ENCODE measurements around the gene IL36B. TPM values are rescaled to one million over a fixed set of nuclear protein-coding genes. Genes with fewer than 3 reads are reported as not detected.

IL36B gene
- total RNA-seq, 1 donor from 2014 or later = not detected

DNA sequence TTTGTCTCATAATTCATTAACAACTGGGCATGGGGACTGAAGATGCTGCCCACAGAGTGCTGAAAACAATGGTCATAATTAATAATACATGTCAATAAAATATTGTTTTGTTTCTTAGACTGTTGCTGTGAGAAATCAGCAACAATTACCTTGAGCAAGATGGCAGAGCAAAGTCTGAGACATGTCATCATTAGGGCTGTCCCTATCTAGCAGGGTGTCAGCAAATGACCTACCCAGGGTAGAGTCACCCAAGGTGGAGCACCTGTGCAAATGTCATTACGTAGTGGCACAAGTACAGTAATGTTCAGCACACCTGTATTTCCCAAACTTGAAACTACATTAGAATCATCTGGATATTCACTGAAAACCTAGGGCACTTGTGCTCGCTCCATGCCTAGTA is 58.0 kb downstream of the IL36B start:
- H3K27me3 ChIP-seq (ENCODE audit: control insufficient read depth, insufficient read depth, low read length) = no peaks in the 10 kb centered on the region
- TF ChIP-seq, protein P1, sequence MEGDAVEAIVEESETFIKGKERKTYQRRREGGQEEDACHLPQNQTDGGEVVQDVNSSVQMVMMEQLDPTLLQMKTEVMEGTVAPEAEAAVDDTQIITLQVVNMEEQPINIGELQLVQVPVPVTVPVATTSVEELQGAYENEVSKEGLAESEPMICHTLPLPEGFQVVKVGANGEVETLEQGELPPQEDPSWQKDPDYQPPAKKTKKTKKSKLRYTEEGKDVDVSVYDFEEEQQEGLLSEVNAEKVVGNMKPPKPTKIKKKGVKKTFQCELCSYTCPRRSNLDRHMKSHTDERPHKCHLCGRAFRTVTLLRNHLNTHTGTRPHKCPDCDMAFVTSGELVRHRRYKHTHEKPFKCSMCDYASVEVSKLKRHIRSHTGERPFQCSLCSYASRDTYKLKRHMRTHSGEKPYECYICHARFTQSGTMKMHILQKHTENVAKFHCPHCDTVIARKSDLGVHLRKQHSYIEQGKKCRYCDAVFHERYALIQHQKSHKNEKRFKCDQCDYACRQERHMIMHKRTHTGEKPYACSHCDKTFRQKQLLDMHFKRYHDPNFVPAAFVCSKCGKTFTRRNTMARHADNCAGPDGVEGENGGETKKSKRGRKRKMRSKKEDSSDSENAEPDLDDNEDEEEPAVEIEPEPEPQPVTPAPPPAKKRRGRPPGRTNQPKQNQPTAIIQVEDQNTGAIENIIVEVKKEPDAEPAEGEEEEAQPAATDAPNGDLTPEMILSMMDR (IDR thresholded peaks at IDR 0.05; ENCODE audit: insufficient read depth, low read length, severe bottlenecking) = no peak
- DNase-seq (ENCODE audit: low read depth) (no peak), FAIRE-seq (no peak)
- H3K4me3 ChIP-seq (ENCODE audit: low read depth, low read length) = no peak overlapping the region
- H3K36me3 ChIP-seq (ENCODE audit: control insufficient read depth, insufficient read depth, low read length) = no peaks in the 10 kb centered on the region

DNA sequence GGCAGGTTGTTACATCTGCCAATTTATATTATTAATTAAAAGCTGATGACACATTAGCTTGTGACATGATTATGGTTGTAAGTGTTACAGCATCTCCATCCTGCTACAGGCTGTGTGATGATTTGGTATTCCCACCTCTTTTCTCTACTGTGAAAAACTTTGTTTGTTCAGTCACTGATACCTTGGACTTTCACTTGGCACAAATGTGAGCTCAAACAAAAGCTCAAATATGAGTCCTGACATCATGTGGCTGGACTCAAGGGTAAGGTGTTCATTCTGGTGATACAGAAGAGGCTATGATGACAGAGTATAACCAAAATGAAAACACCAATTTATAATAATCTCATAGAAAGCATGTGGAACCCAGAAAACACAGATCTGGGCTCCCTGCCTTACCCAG is 58.8 kb downstream of the IL36B start:
- DNase-seq (ENCODE audit: low read depth) = no peak
- H3K27me3 ChIP-seq (ENCODE audit: control insufficient read depth, insufficient read depth, low read length) = no peaks in the 10 kb centered on the region
- H3K36me3 ChIP-seq (ENCODE audit: control insufficient read depth, insufficient read depth, low read length) = no peaks in the 10 kb centered on the region
- no peak for FAIRE-seq
- TF ChIP-seq, protein P1 (IDR thresholded peaks at IDR 0.05; ENCODE audit: insufficient read depth, low read length, severe bottlenecking) = no peak
- no peak overlapping the region for H3K4me3 ChIP-seq (ENCODE audit: low read depth, low read length)

DNA sequence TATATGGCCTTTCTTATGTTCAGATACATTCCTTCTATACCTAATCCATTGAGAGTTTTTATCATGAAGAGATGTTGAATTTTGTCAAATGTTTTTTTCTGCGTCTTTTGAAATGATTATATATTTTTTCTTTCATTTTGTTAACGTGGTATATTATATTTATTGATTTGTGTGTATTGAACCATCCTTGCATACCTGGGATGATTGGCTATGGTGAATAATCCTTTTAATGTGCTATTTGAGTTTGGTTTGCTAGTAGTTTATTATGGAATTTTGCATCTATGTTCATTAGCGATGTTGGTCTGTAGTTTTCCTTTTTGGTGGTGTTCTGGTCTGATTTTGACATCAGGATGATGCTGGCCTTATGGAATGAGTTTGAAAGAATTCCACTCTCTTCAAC is 63.1 kb downstream of the IL36B start:
- Histone ChIP-seq H3K4me3 (ENCODE audit: low read depth, low read length) (no peak overlapping the region), H3K36me3 (ENCODE audit: control insufficient read depth, insufficient read depth, low read length) (no peaks in the 10 kb centered on the region), H3K27me3 (ENCODE audit: control insufficient read depth, insufficient read depth, low read length) (no peaks in the 10 kb centered on the region)
- TF ChIP-seq, protein P1 (IDR thresholded peaks at IDR 0.05; ENCODE audit: insufficient read depth, low read length, severe bottlenecking) = no peak
- DNase-seq (ENCODE audit: low read depth) = no peak
- FAIRE-seq = no peak

DNA sequence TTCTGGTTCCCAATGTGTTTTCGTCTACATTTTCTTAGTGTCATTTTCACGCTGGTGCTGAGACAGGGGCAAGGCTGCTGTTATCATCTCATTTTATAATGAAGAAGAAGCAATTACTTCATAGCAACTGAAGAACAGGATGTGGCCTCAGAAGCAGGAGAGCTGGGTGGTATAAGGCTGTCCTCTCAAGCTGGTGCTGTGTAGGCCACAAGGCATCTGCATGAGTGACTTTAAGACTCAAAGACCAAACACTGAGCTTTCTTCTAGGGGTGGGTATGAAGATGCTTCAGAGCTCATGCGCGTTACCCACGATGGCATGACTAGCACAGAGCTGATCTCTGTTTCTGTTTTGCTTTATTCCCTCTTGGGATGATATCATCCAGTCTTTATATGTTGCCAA is 67.6 kb downstream of the IL36B start:
- DNase-seq (ENCODE audit: low read depth) = no peak
- Histone ChIP-seq H3K27me3 (ENCODE audit: control insufficient read depth, insufficient read depth, low read length) (no peaks in the 10 kb centered on the region), H3K4me3 (ENCODE audit: low read depth, low read length) (no peak overlapping the region), H3K36me3 (ENCODE audit: control insufficient read depth, insufficient read depth, low read length) (no peaks in the 10 kb centered on the region)
- TF ChIP-seq, protein P1 (IDR thresholded peaks at IDR 0.05; ENCODE audit: insufficient read depth, low read length, severe bottlenecking) = no peak
- FAIRE-seq = no peak

DNA sequence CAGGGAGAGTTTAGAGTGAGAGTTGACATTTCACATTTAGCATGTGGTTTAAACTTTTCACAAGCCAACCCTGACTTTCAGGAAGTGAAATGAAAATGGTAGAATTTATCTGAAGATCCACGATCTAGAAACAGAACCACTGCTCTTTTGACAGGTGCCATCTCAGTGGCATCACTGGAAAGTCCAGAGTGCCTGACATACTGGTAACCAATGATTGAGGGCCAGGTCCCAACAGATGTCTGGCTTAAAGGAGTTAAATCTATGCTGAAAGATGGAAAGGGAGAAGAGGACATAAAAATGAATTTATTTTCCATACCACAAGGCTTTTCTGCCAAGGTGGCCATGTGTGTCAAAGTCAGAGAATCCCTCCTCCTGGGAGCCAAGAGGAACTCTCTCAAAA is 72.1 kb downstream of the IL36B start:
- TF ChIP-seq, protein P1 (IDR thresholded peaks at IDR 0.05; ENCODE audit: insufficient read depth, low read length, severe bottlenecking) = no peak
- H3K36me3 ChIP-seq (ENCODE audit: control insufficient read depth, insufficient read depth, low read length) = no peaks in the 10 kb centered on the region
- H3K27me3 ChIP-seq (ENCODE audit: control insufficient read depth, insufficient read depth, low read length) = no peaks in the 10 kb centered on the region
- FAIRE-seq = no peak
- DNase-seq (ENCODE audit: low read depth) = no peak
- H3K4me3 ChIP-seq (ENCODE audit: low read depth, low read length) = no peak overlapping the region

DNA sequence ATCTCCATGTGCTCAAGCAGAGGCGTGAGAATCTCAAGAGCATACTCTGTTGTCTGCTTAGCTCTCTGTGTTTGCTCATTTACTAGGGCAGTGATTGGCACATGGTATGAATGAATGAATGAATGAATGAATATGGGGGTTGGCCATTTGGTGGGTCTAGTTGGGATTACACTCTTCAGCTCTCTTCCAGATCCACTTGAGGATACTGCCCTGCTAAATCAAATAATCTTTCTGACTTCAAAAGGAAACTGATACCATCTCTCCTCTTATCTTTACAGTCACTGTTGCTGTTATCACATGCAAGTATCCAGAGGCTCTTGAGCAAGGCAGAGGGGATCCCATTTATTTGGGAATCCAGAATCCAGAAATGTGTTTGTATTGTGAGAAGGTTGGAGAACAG is 72.9 kb downstream of the IL36B start:
- DNase-seq (ENCODE audit: low read depth) (no peak), FAIRE-seq (no peak)
- H3K27me3 ChIP-seq (ENCODE audit: control insufficient read depth, insufficient read depth, low read length) = no peaks in the 10 kb centered on the region
- TF ChIP-seq, protein P1 (IDR thresholded peaks at IDR 0.05; ENCODE audit: insufficient read depth, low read length, severe bottlenecking) = no peak
- H3K4me3 ChIP-seq (ENCODE audit: low read depth, low read length) = no peak overlapping the region
- no peaks in the 10 kb centered on the region for H3K36me3 ChIP-seq (ENCODE audit: control insufficient read depth, insufficient read depth, low read length)
